HEK293 (cell line): ENCODE results near the gene C2orf81.

Source experiments
- CTCF ChIA-PET: fragments of 350-600 bp; formaldehyde crosslinking; extraction: SDS; loops from one replicate; lab custom pipeline; 2021; ENCODE audit warnings: antibody characterized with exemption; lab: Yijun Ruan, JAX
- POLR2A ChIA-PET: fragments of 300-600 bp; formaldehyde crosslinking; extraction: SDS; loops from one replicate; lab custom pipeline; 2020; ENCODE audit warnings: antibody characterized with exemption, inconsistent platforms; lab: Yijun Ruan, JAX
- H3K27ac ChIP-seq: fragments of 200-500 bp; sonication (Bioruptor generic); 2 replicates; pipeline ENCODE4 v1.5.1; 2014; ENCODE audit warnings: low read depth, low read length, control low read depth, inconsistent platforms; ENCODE audit errors: extremely low read depth
- H3K36me3 ChIP-seq, 2 experiments: fragments of 200-500 bp in 1 of 2; sonication (Bioruptor generic) in 1 of 2; 1 replicate in 1 of 2; 2 replicates in 1 of 2; pipeline ENCODE4 v1.5.1; 2014 to 2017; ENCODE audit warnings: inconsistent platforms in 2 of 2, low read length in 2 of 2; ENCODE audit not compliant: control insufficient read depth in 2 of 2, insufficient read depth in 1 of 2
- H3K4me1 ChIP-seq: fragments of 200-500 bp; sonication (Bioruptor generic); 2 replicates; pipeline ENCODE4 v1.5.1; 2014; ENCODE audit warnings: mild to moderate bottlenecking, low read length, inconsistent platforms; ENCODE audit not compliant: control insufficient read depth, insufficient read depth
- H3K4me3 ChIP-seq: 2 replicates; pipeline ENCODE4 v1.5.1; 2011; ENCODE audit warnings: low read depth, mild to moderate bottlenecking, control low read depth, low read length, moderate library complexity
- H3K9me3 ChIP-seq: fragments of 200-500 bp; sonication (Bioruptor generic); 2 replicates; pipeline ENCODE4 v1.5.1; 2014; ENCODE audit warnings: low read depth, low read length, inconsistent platforms; ENCODE audit not compliant: control insufficient read depth, insufficient read depth
- FEZF1 ChIP-seq: fragments of 450-650 bp; formaldehyde crosslinking; IDR thresholded peaks from 2 replicates; pipeline ENCODE4 v1.5.1; 2016; ENCODE audit warnings: missing biosample characterization, missing genetic modification characterization
- KLF10 ChIP-seq: fragments of 450-650 bp; IDR thresholded peaks from 2 replicates; pipeline ENCODE4 v1.5.1; 2018; ENCODE audit warnings: missing biosample characterization, mild to moderate bottlenecking, missing genetic modification characterization
- KLF8 ChIP-seq: fragments of 450-650 bp; formaldehyde crosslinking; IDR thresholded peaks from 2 replicates; pipeline ENCODE4 v1.5.1; 2016; ENCODE audit warnings: missing biosample characterization, missing genetic modification characterization
- OVOL3 ChIP-seq: fragments of 450-650 bp; formaldehyde crosslinking; IDR thresholded peaks from 2 replicates; pipeline ENCODE4 v1.5.1; 2016; ENCODE audit warnings: missing biosample characterization, missing genetic modification characterization
- SP2 ChIP-seq: fragments of 450-650 bp; formaldehyde crosslinking; IDR thresholded peaks from 2 replicates; pipeline ENCODE4 v1.5.1; 2016; ENCODE audit warnings: missing biosample characterization, missing genetic modification characterization
- ZBTB7A ChIP-seq: fragments of 450-650 bp; formaldehyde crosslinking; IDR thresholded peaks from 2 replicates; pipeline ENCODE4 v1.5.1; 2016; ENCODE audit warnings: low read depth, missing biosample characterization, missing genetic modification characterization
- ZBTB8A ChIP-seq: fragments of 450-650 bp; formaldehyde crosslinking; IDR thresholded peaks from 2 replicates; pipeline ENCODE4 v1.5.1; 2016; ENCODE audit warnings: missing biosample characterization, missing genetic modification characterization
- ZFHX2 ChIP-seq: fragments of 450-650 bp; formaldehyde crosslinking; conservative IDR thresholded peaks from 2 replicates; pipeline ENCODE4 v1.5.1; 2016; ENCODE audit warnings: missing biosample characterization, missing genetic modification characterization
- ZFP3 ChIP-seq: fragments of 450-650 bp; formaldehyde crosslinking; IDR thresholded peaks from 2 replicates; pipeline ENCODE4 v1.5.1; 2016; ENCODE audit warnings: low read depth, missing biosample characterization, missing genetic modification characterization
- ZFP41 ChIP-seq: fragments of 450-650 bp; formaldehyde crosslinking; IDR thresholded peaks from 2 replicates; pipeline ENCODE4 v1.5.1; 2016; ENCODE audit warnings: missing biosample characterization, missing genetic modification characterization, borderline replicate concordance
- ZNF132 ChIP-seq: fragments of 450-650 bp; formaldehyde crosslinking; IDR thresholded peaks from 2 replicates; pipeline ENCODE4 v1.5.1; 2017; ENCODE audit warnings: missing biosample characterization, missing genetic modification characterization, borderline replicate concordance
- ZNF138 ChIP-seq: fragments of 450-650 bp; formaldehyde crosslinking; IDR thresholded peaks from 2 replicates; pipeline ENCODE4 v1.5.1; 2016; ENCODE audit warnings: missing biosample characterization, missing genetic modification characterization, borderline replicate concordance
- ZNF155 ChIP-seq: fragments of 450-650 bp; formaldehyde crosslinking; IDR thresholded peaks from 2 replicates; pipeline ENCODE4 v1.5.1; 2016; ENCODE audit warnings: missing biosample characterization, missing genetic modification characterization
- ZNF169 ChIP-seq: fragments of 450-650 bp; formaldehyde crosslinking; IDR thresholded peaks from 2 replicates; pipeline ENCODE4 v1.5.1; 2016; ENCODE audit warnings: missing biosample characterization, missing genetic modification characterization
- ZNF202 ChIP-seq: fragments of 450-650 bp; formaldehyde crosslinking; IDR thresholded peaks from 2 replicates; pipeline ENCODE4 v1.5.1; 2016; ENCODE audit warnings: missing biosample characterization, missing genetic modification characterization, borderline replicate concordance
- ZNF239 ChIP-seq: fragments of 450-650 bp; formaldehyde crosslinking; IDR thresholded peaks from 2 replicates; pipeline ENCODE4 v1.5.1; 2016; ENCODE audit warnings: missing biosample characterization, missing genetic modification characterization
- ZNF544 ChIP-seq: fragments of 450-650 bp; formaldehyde crosslinking; IDR thresholded peaks from 2 replicates; pipeline ENCODE4 v1.5.0; 2017; ENCODE audit warnings: missing biosample characterization, missing genetic modification characterization
- ZNF548 ChIP-seq: fragments of 450-650 bp; formaldehyde crosslinking; IDR thresholded peaks from 2 replicates; pipeline ENCODE4 v1.5.1; 2016; ENCODE audit warnings: missing biosample characterization, missing genetic modification characterization
- ZNF549 ChIP-seq: fragments of 450-650 bp; IDR thresholded peaks from 2 replicates; pipeline ENCODE4 v1.5.1; 2018; ENCODE audit warnings: missing biosample characterization, missing genetic modification characterization, mild to moderate bottlenecking, inconsistent platforms, moderate library complexity
- ZNF561 ChIP-seq: fragments of 450-650 bp; IDR thresholded peaks from 2 replicates; pipeline ENCODE4 v1.5.1; 2018; ENCODE audit warnings: missing biosample characterization, missing genetic modification characterization, borderline replicate concordance
- ZNF585B ChIP-seq: fragments of 450-650 bp; formaldehyde crosslinking; IDR thresholded peaks from 2 replicates; pipeline ENCODE4 v1.5.1; 2016; ENCODE audit warnings: missing biosample characterization, missing genetic modification characterization
- ZNF600 ChIP-seq: fragments of 450-650 bp; formaldehyde crosslinking; IDR thresholded peaks from 2 replicates; pipeline ENCODE4 v1.5.1; 2016; ENCODE audit warnings: missing biosample characterization, missing genetic modification characterization
- ZNF621 ChIP-seq: fragments of 450-650 bp; formaldehyde crosslinking; IDR thresholded peaks from 2 replicates; pipeline ENCODE4 v1.5.1; 2017; ENCODE audit warnings: missing biosample characterization, missing genetic modification characterization
- ZNF701 ChIP-seq: fragments of 450-650 bp; formaldehyde crosslinking; IDR thresholded peaks from 2 replicates; pipeline ENCODE4 v1.5.1; 2016; ENCODE audit warnings: missing biosample characterization, missing genetic modification characterization
- ZNF76 ChIP-seq: fragments of 450-650 bp; formaldehyde crosslinking; IDR thresholded peaks from 2 replicates; pipeline ENCODE4; 2016; ENCODE audit warnings: low read depth, missing biosample characterization, missing genetic modification characterization, borderline replicate concordance
- ZNF785 ChIP-seq: fragments of 450-650 bp; formaldehyde crosslinking; IDR thresholded peaks from 2 replicates; pipeline ENCODE4 v1.5.1; 2016; ENCODE audit warnings: missing biosample characterization, missing genetic modification characterization
- ZNF837 ChIP-seq: fragments of 450-650 bp; formaldehyde crosslinking; IDR thresholded peaks from 2 replicates; pipeline ENCODE4 v1.5.1; 2016; ENCODE audit warnings: missing biosample characterization, missing genetic modification characterization
- TF ChIP-seq, protein P1 (sequence below): fragments of 450-650 bp; formaldehyde crosslinking; IDR thresholded peaks from 2 replicates; pipeline ENCODE4; 2016; ENCODE audit warnings: missing biosample characterization, missing genetic modification characterization
- TF ChIP-seq, protein P2 (sequence below): fragments of 450-650 bp; formaldehyde crosslinking; conservative IDR thresholded peaks from 2 replicates; pipeline ENCODE4 v1.5.1; 2016; ENCODE audit warnings: low read depth, missing biosample characterization, missing genetic modification characterization
- TF ChIP-seq, protein P3 (sequence below): fragments of 450-650 bp; formaldehyde crosslinking; IDR thresholded peaks from 2 replicates; pipeline ENCODE4 v1.5.1; 2016; ENCODE audit warnings: missing biosample characterization, missing genetic modification characterization
- TF ChIP-seq, protein P4 (sequence below): fragments of 450-650 bp; formaldehyde crosslinking; IDR thresholded peaks from 2 replicates; pipeline ENCODE4 v1.5.1; 2016; ENCODE audit warnings: missing biosample characterization, missing genetic modification characterization

The C2orf81 gene

DNA sequence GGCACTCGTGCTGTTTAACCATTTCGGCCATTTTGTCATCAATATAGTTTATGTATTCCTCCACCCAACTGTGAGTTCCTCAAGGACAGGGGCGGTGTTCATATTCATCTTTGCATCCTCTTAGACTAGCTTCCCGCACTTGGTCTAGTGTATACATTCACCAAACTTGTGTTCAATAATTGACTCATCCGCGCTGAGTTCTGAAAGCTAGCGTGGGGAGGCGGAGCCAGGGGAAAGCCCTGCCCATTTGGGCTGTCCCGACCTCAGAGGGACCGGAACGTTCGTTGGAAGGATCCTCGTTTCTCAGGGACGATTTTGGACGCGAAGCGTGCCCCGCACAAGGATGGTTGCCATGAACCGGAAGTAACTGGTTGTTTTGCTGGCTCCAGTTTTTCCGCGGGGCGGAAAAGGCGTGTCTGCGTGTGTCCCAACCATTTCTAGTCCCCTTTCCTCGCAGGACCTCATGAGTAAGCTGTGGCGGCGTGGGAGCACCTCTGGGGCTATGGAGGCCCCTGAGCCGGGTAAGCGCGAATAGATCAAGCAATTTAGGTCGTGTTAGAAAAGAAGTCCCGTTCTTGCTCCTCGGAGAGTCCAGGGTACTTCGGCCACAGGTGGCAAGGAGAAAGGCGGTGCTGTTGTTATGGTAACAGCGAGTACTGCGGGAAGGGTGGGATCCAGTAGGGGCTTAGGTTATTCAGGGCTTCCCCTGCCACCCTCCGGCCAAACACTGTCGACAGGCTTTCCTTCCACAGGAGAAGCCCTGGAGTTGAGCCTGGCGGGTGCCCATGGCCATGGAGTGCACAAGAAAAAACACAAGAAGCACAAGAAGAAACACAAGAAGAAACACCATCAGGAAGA lies 33.5 kb upstream of the C2orf81 start, which contains the start of gene INO80B:
INO80B (plus strand) TSS at position 434 of the 858 bp plus-strand sequence; CDS start at position 464, 30 bp downstream.
- H3K9me3 ChIP-seq = no peaks in the 10 kb centered on the region
- H3K4me1 ChIP-seq = peaks cover 5% of the 10 kb centered on the region
- H3K36me3 ChIP-seq = peaks cover 0 to 4% of the 10 kb centered on the region in 2 experiments; a peak in 1 of 3 replicates
- peak within 1 kb of the TSS; percentile 64 for H3K4me3 ChIP-seq
- ChIA-PET POLR2A (interaction anchor here (0.8 to 2.0 kb wide), 11 partner anchors 11 to 718 kb away, joined by 3 to 14 read pairs (median 5); partner anchors contain the start of genes AUP1, CCDC142, HTRA2 and MRPL53), CTCF (interaction anchor here (0.6 to 1.4 kb wide), 8 partner anchors 12 to 225 kb away, joined by 3 read pairs; partner anchors contain the start of gene MRPL53)
- no peak within 1 kb of the TSS for H3K27ac ChIP-seq
- TF ChIP-seq ZNF585B (no peak), ZNF701 (tag by site-specific recombination) (no peak), ZNF138 (no peak), KLF8 (peak; percentile 99), ZFP3 (no peak), ZNF132 (no peak), SP2 (peak; percentile 90), ZBTB7A (tag by site-specific recombination) (no peak), ZNF155 (tag by site-specific recombination) (no peak), FEZF1 (0 out of 2 replicates have a peak, but pooled peaks have one; percentile 14), ZNF621 (tag by site-specific recombination) (no peak), ZNF785 (tag by site-specific recombination) (no peak), ZBTB8A (tag by site-specific recombination) (peak; percentile 49), ZFHX2 (tag by site-specific recombination) (peak; percentile 43), ZNF169 (tag by site-specific recombination) (no peak), ZNF837 (tag by site-specific recombination) (no peak), ZNF600 (tag by site-specific recombination) (no peak), ZNF76 (tag by site-specific recombination) (peak; percentile 91), ZNF561 (tag by site-specific recombination) (no peak), ZNF202 (tag by site-specific recombination) (no peak), ZNF544 (tag by site-specific recombination) (no peak), ZFP41 (no peak), KLF10 (peak; percentile 98), ZNF549 (tag by site-specific recombination) (no peak), OVOL3 (tag by site-specific recombination) (no peak), ZNF548 (tag by site-specific recombination) (no peak), ZNF239 (no peak)
- TF ChIP-seq, protein P1, sequence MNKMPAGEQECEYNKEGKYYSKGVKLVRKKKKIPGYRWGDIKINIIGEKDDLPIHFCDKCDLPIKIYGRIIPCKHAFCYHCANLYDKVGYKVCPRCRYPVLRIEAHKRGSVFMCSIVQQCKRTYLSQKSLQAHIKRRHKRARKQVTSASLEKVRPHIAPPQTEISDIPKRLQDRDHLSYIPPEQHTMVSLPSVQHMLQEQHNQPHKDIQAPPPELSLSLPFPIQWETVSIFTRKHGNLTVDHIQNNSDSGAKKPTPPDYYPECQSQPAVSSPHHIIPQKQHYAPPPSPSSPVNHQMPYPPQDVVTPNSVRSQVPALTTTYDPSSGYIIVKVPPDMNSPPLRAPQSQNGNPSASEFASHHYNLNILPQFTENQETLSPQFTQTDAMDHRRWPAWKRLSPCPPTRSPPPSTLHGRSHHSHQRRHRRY (tag by site-specific recombination) = no peak
- TF ChIP-seq, protein P2, sequence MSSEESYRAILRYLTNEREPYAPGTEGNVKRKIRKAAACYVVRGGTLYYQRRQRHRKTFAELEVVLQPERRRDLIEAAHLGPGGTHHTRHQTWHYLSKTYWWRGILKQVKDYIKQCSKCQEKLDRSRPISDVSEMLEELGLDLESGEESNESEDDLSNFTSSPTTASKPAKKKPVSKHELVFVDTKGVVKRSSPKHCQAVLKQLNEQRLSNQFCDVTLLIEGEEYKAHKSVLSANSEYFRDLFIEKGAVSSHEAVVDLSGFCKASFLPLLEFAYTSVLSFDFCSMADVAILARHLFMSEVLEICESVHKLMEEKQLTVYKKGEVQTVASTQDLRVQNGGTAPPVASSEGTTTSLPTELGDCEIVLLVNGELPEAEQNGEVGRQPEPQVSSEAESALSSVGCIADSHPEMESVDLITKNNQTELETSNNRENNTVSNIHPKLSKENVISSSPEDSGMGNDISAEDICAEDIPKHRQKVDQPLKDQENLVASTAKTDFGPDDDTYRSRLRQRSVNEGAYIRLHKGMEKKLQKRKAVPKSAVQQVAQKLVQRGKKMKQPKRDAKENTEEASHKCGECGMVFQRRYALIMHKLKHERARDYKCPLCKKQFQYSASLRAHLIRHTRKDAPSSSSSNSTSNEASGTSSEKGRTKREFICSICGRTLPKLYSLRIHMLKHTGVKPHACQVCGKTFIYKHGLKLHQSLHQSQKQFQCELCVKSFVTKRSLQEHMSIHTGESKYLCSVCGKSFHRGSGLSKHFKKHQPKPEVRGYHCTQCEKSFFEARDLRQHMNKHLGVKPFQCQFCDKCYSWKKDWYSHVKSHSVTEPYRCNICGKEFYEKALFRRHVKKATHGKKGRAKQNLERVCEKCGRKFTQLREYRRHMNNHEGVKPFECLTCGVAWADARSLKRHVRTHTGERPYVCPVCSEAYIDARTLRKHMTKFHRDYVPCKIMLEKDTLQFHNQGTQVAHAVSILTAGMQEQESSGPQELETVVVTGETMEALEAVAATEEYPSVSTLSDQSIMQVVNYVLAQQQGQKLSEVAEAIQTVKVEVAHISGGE (tag by site-specific recombination) = peak; percentile 100
- TF ChIP-seq, protein P3, sequence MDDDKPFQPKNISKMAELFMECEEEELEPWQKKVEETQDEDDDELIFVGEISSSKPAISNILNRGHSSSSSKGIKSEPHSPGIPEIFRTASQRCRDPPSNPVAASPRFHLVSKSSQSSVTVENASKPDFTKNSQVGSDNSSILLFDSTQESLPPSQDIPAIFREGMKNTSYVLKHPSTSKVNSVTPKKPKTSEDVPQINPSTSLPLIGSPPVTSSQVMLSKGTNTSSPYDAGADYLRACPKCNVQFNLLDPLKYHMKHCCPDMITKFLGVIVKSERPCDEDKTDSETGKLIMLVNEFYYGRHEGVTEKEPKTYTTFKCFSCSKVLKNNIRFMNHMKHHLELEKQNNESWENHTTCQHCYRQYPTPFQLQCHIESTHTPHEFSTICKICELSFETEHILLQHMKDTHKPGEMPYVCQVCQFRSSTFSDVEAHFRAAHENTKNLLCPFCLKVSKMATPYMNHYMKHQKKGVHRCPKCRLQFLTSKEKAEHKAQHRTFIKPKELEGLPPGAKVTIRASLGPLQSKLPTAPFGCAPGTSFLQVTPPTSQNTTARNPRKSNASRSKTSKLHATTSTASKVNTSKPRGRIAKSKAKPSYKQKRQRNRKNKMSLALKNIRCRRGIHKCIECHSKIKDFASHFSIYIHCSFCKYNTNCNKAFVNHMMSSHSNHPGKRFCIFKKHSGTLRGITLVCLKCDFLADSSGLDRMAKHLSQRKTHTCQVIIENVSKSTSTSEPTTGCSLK (tag by site-specific recombination) = no peak
- TF ChIP-seq, protein P4, sequence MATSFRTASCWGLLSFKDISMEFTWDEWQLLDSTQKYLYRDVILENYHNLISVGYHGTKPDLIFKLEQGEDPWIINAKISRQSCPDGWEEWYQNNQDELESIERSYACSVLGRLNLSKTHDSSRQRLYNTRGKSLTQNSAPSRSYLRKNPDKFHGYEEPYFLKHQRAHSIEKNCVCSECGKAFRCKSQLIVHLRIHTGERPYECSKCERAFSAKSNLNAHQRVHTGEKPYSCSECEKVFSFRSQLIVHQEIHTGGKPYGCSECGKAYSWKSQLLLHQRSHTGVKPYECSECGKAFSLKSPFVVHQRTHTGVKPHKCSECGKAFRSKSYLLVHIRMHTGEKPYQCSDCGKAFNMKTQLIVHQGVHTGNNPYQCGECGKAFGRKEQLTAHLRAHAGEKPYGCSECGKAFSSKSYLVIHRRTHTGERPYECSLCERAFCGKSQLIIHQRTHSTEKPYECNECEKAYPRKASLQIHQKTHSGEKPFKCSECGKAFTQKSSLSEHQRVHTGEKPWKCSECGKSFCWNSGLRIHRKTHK (tag by site-specific recombination) = no peak
